ENCODE data around the gene AHCY. TPM values are rescaled to one million over a fixed set of nuclear protein-coding genes. Genes with fewer than 3 reads are reported as not detected.

Gene AHCY
- total RNA-seq, 4 donors from 2014 or later = 50.4 to 71.5 (median 58.0) TPM

- 91% methylated on average over 2 of the region's 2 CpGs; no CpG with 5 or more reads in 1 of the 2 donors for WGBS, 2 donors (ENCODE audit: low coverage in 1 of 2)
- Histone ChIP-seq H3K27me3 (no peaks in the 10 kb centered on the region), H3K4me1 (no peaks in the 10 kb centered on the region), H3K27ac (no peak overlapping the region), H3K4me3 (no peak overlapping the region), H3K36me3 (no peaks in the 10 kb centered on the region), H3K9me3 (peaks cover 0 to 18% (median 0%) of the 10 kb centered on the region in 3 donors)
- TF ChIP-seq POLR2A (IDR thresholded peaks at IDR 0.05) = no peak
- ATAC-seq = no peak
Measured at GRCh38 chr20:34235875-34236274, 67.3 kb downstream of the AHCY start.

- Histone ChIP-seq H3K36me3 (no peaks in the 10 kb centered on the region), H3K4me1 (no peaks in the 10 kb centered on the region), H3K27me3 (no peaks in the 10 kb centered on the region), H3K27ac (no peak overlapping the region), H3K4me3 (no peak overlapping the region), H3K9me3 (peaks cover 0 to 18% (median 0%) of the 10 kb centered on the region in 3 donors)
- no peak for ATAC-seq
- no peak for TF ChIP-seq EP300 (IDR thresholded peaks at IDR 0.05)
- no peak for TF ChIP-seq CTCF (IDR thresholded peaks at IDR 0.05)
- TF ChIP-seq POLR2AphosphoS5 (IDR thresholded peaks at IDR 0.05) = no peak
- TF ChIP-seq POLR2A (IDR thresholded peaks at IDR 0.05) = no peak
Measured at GRCh38 chr20:34233687-34234086, 69.5 kb downstream of the AHCY start.

- no peak for ATAC-seq
- Histone ChIP-seq H3K27ac (no peak overlapping the region), H3K27me3 (no peaks in the 10 kb centered on the region), H3K4me1 (no peaks in the 10 kb centered on the region), H3K4me3 (no peak overlapping the region), H3K9me3 (peaks cover 0 to 11% (median 0%) of the 10 kb centered on the region in 3 donors), H3K36me3 (no peaks in the 10 kb centered on the region)
- 97% methylated on average over 3 of the region's 3 CpGs; no CpG with 5 or more reads in 1 of the 2 donors for WGBS, 2 donors (ENCODE audit: low coverage in 1 of 2)
- no peak for TF ChIP-seq EP300 (IDR thresholded peaks at IDR 0.05)
- no peak for TF ChIP-seq POLR2A (IDR thresholded peaks at IDR 0.05)
- TF ChIP-seq CTCF (IDR thresholded peaks at IDR 0.05) = no peak
- no peak for TF ChIP-seq POLR2AphosphoS5 (IDR thresholded peaks at IDR 0.05)
Measured at GRCh38 chr20:34232494-34233087, 70.6 kb downstream of the AHCY start.

GRCh38 chr20:34231634-34232033 lies 71.5 kb downstream of the AHCY start:
- Histone ChIP-seq H3K27ac (no peak overlapping the region), H3K4me1 (no peaks in the 10 kb centered on the region), H3K36me3 (no peaks in the 10 kb centered on the region), H3K4me3 (no peak overlapping the region), H3K9me3 (peaks cover 0 to 1% (median 0%) of the 10 kb centered on the region in 3 donors), H3K27me3 (no peaks in the 10 kb centered on the region)
- TF ChIP-seq POLR2A (IDR thresholded peaks at IDR 0.05) = no peak
- no peak for TF ChIP-seq EP300 (IDR thresholded peaks at IDR 0.05)
- no peak for TF ChIP-seq CTCF (IDR thresholded peaks at IDR 0.05)
- TF ChIP-seq POLR2AphosphoS5 (IDR thresholded peaks at IDR 0.05) = no peak
- no peak for ATAC-seq

Small RNA genes within 50 kb of the gene (small RNA-seq; reads per million reads assigned to genes)
- gene AL356299.1 = 0 reads per million in 4 donors

Other genes starting within 250 kb of the AHCY start
- 10 to 100 TPM; 44.4 to 65.6 (median 56.8) TPM for gene EIF2S2, start 191.1 kb downstream of the AHCY start, total RNA-seq
- 1 to 10 TPM in 1 of 4 donors, not detected in 3; 3.5 TPM for gene ASIP, start 61.9 kb downstream of the AHCY start, total RNA-seq
- 10 to 100 TPM; 59.5 to 75.5 (median 65.1) TPM for gene ITCH, start 59.9 kb upstream of the AHCY start, total RNA-seq
- gene DYNLRB1, start 213.1 kb upstream of the AHCY start, total RNA-seq = 100 to 1,000 TPM; 158 to 258 (median 209) TPM

All from gastroesophageal sphincter (tissue), 4 donors.